Sigmoid colon (tissue), 7 donors: ENCODE results near the gene EWSR1. TPM values are rescaled to one million over a fixed set of nuclear protein-coding genes. Genes with fewer than 3 reads are reported as not detected.

Source experiments
- DNase-seq: peaks from one replicate; pipeline ENCODE4 v3.0.0-alpha.2; 2019
- H3K27ac ChIP-seq, 4 donors: fragments of 200-600 bp; sonication (generic); one replicate each; pipeline ENCODE4 v1.5.1; 2016 to 2019; ENCODE audit warnings: mild to moderate bottlenecking in 1 of 4
- H3K27me3 ChIP-seq, 3 donors: fragments of 200-600 bp; sonication (generic); one replicate each; pipeline ENCODE4 v1.5.1; 2019; ENCODE audit warnings: mild to moderate bottlenecking in 1 of 3
- H3K36me3 ChIP-seq, 4 donors: fragments of 200-600 bp; sonication (generic); one replicate each; pipeline ENCODE4 v1.5.1; 2016 to 2019
- H3K4me1 ChIP-seq, 4 donors: fragments of 200-600 bp; sonication (generic); one replicate each; pipeline ENCODE4 v1.5.1; 2017 to 2019
- H3K4me3 ChIP-seq, 4 donors: fragments of 200-600 bp; sonication (generic); one replicate each; pipeline ENCODE4 v1.5.1; 2017 to 2019; ENCODE audit warnings: mild to moderate bottlenecking in 2 of 4, moderate library complexity in 1 of 4
- H3K9me3 ChIP-seq, 4 donors: fragments of 200-600 bp in 3 of 4; sonication (generic) in 3 of 4; one replicate each; pipeline versions ENCODE4 v1.5.1 to v1.6.1; 2013 to 2019
- CTCF ChIP-seq, 4 experiments: fragments of 450-650 bp in 3 of 4; fragments of 200-600 bp in 1 of 4; IDR thresholded peaks; one replicate each; pipeline ENCODE4 v1.5.1; 2016 to 2019; ENCODE audit warnings: antibody characterized with exemption in 4 of 4, mild to moderate bottlenecking in 3 of 4, moderate library complexity in 2 of 4
- EP300 ChIP-seq, 4 donors: sonication (generic); formaldehyde crosslinking; IDR thresholded peaks; one replicate each; pipeline ENCODE4 v1.6.1; 2017; ENCODE audit warnings: antibody characterized with exemption in 4 of 4
- POLR2A ChIP-seq, 2 donors: fragments of 450-650 bp; IDR thresholded peaks; one replicate each; pipeline ENCODE4 v1.6.1; 2016; ENCODE audit warnings: antibody characterized with exemption in 2 of 2, mild to moderate bottlenecking in 2 of 2, moderate library complexity in 2 of 2
- POLR2AphosphoS5 ChIP-seq, 4 donors: sonication (generic); formaldehyde crosslinking; IDR thresholded peaks; one replicate each; pipeline ENCODE4 v1.6.1; 2017; ENCODE audit warnings: antibody characterized with exemption in 4 of 4
- WGBS, 2 donors: extraction: QIAGEN DNeasy Blood & Tissue Kit; methylation state at CpG; one replicate each; pipeline ENCODE4 v1.1.7; 2013; 5-methylcytosine and 5-hydroxymethylcytosine counted together
- intact Hi-C: fragments of 100-400 bp; cut with DNase I; formaldehyde crosslinking; loops from one replicate; pipeline ENCODE4 v1.15.1; 2023
- polyA plus RNA-seq, 3 donors: library from polyadenylated mRNA; stranded (reverse); fragments of 200-250 nt; gene quantifications; one replicate each; pipeline ENCODE4 v1.2.3, GENCODE V29; 2013
- total RNA-seq, 4 donors: library from RNA; depleted of rRNA; stranded (reverse); fragments of >200 nt; gene quantifications; one replicate each; pipeline ENCODE4 v1.1.0, GENCODE V29; 2016
- donor health status: healthy with polysubstance abuse.
- donor health status: Bipolar disorder and iron deficiency.
- donor health status: healthy.

EWSR1 gene
- total and polyA plus RNA-seq, 7 donors, result 81.4 to 233 (median 174) TPM

DNA sequence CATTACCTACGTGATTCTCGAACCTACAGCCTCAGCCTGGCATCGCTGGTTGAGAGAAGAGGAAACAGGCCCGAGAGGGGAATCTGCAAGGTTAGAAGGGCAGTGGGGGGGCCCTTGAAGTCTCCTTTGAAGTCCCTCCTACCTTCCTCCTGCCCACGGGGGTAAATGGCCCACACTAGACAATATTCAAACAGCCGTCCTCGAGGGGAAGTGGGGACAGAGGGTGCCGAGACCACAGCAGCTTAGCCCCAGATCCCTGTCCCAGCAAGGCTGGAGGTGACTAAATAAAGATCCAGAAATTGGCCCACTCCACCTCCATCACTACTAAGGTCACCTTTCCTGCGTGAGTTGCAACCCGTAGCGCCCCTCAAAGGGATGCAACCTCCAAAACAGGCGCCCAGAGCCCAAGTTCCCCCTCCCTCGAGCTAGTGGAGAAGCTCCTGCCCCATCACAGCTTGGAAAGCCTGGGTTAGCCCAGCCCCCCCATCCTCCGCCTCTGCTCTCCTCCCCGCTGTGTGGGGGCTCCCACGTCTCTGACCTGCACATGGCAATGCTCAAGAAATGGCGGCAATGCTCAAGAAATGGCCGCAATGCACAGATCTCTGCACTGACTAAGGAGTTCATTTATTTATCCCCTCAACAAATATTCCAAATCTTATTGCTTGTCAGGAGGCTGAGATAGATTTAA lies 48.2 kb downstream of the EWSR1 start:
- no peak for DNase-seq
- Histone ChIP-seq H3K27ac (no peak overlapping the region), H3K4me1 (peaks cover 0 to 46% (median 41%) of the 10 kb centered on the region in 4 donors), H3K36me3 (no peaks in the 10 kb centered on the region), H3K4me3 (no peak overlapping the region), H3K9me3 (no peaks in the 10 kb centered on the region), H3K27me3 (peaks cover 28 to 35% (median 34%) of the 10 kb centered on the region in 3 donors)
- intact Hi-C loops, result no loop called here
- 60 to 63% methylated on average over 18 of the region's 18 CpGs for WGBS, 2 donors
- TF ChIP-seq POLR2A (IDR thresholded peaks at IDR 0.05) (no peak), CTCF (IDR thresholded peaks at IDR 0.05) (no peak), EP300 (IDR thresholded peaks at IDR 0.05) (no peak), POLR2AphosphoS5 (IDR thresholded peaks at IDR 0.05) (no peak)

- no peaks in the 10 kb centered on the region for H3K36me3 ChIP-seq
- no peak overlapping the region for H3K27ac ChIP-seq
- peaks cover 0 to 31% (median 31%) of the 10 kb centered on the region in 4 donors for H3K4me1 ChIP-seq
- TF ChIP-seq EP300 (IDR thresholded peaks at IDR 0.05) (no peak), POLR2A (IDR thresholded peaks at IDR 0.05) (no peak), CTCF (IDR thresholded peaks at IDR 0.05) (no peak), POLR2AphosphoS5 (IDR thresholded peaks at IDR 0.05) (no peak)
- no peaks in the 10 kb centered on the region for H3K9me3 ChIP-seq
- no peak overlapping the region for H3K4me3 ChIP-seq
- intact Hi-C loops, result no loop called here
- H3K27me3 ChIP-seq, result peaks cover 28 to 35% (median 34%) of the 10 kb centered on the region in 3 donors
- DNase-seq, result no peak
- 93 to 95% methylated on average over 18 of the region's 18 CpGs for WGBS, 2 donors
Measured at GRCh38 chr22:29317827-29318454, 49.9 kb downstream of the EWSR1 start.

- intact Hi-C loops, result no loop called here
- H3K36me3 ChIP-seq, result no peaks in the 10 kb centered on the region
- TF ChIP-seq POLR2AphosphoS5 (IDR thresholded peaks at IDR 0.05), result no peak
- no peak for TF ChIP-seq EP300 (IDR thresholded peaks at IDR 0.05)
- no peak for TF ChIP-seq POLR2A (IDR thresholded peaks at IDR 0.05)
- TF ChIP-seq CTCF (IDR thresholded peaks at IDR 0.05), result no peak
- H3K27ac ChIP-seq, result no peak overlapping the region
- no peaks in the 10 kb centered on the region for H3K9me3 ChIP-seq
- H3K4me1 ChIP-seq, result peaks cover 0 to 20% (median 19%) of the 10 kb centered on the region in 4 donors
- H3K4me3 ChIP-seq, result no peak overlapping the region
- no peak for DNase-seq
- 83 to 84% methylated on average over 2 of the region's 2 CpGs for WGBS, 2 donors
- peaks cover 23 to 27% (median 24%) of the 10 kb centered on the region in 3 donors for H3K27me3 ChIP-seq
Measured at GRCh38 chr22:29319072-29319471, 51.0 kb downstream of the EWSR1 start.

DNA sequence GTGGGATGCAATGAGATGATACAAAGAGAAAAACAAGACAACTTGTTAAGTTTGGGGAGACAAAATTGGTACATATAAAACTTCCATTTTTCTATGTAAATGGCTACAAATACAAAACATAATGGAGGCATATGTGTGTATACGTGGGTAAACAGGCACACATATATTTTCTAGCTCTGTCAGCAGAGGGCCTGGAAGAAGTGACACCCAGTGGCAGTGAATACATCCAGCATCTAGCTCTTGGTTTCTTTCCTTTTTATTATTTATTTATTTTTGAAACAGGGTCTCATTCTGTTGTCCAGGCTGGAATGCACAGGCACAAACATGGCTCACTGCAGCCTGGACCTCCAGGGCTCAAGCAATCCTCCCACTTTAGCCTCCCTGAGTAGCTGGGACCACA lies 52.5 kb downstream of the EWSR1 start:
- peaks cover 0 to 5% (median 5%) of the 10 kb centered on the region in 4 donors for H3K4me1 ChIP-seq
- WGBS, 2 donors, result 39 to 58% methylated on average over 1 of the region's 1 CpG
- peaks cover 10 to 12% (median 10%) of the 10 kb centered on the region in 3 donors for H3K27me3 ChIP-seq
- DNase-seq, result no peak
- no peaks in the 10 kb centered on the region for H3K9me3 ChIP-seq
- TF ChIP-seq POLR2AphosphoS5 (IDR thresholded peaks at IDR 0.05) (no peak), POLR2A (IDR thresholded peaks at IDR 0.05) (no peak), EP300 (IDR thresholded peaks at IDR 0.05) (no peak), CTCF (IDR thresholded peaks at IDR 0.05) (no peak)
- no peaks in the 10 kb centered on the region for H3K36me3 ChIP-seq
- no peak overlapping the region for H3K27ac ChIP-seq
- intact Hi-C loops, result no loop called here
- no peak overlapping the region for H3K4me3 ChIP-seq
